ENCODE results near the gene GZMM. TPM values are rescaled to one million over a fixed set of nuclear protein-coding genes. Genes with fewer than 3 reads are reported as not detected.

The GZMM gene
- total and polyA plus RNA-seq, 2 of the 13 experiments (the other 11 are each of a cell fraction or from before 2014, with no cell fraction given) = 0.07 TPM; not detected in 1

GRCh38 chr19:510606-511100 lies 33.2 kb upstream of the GZMM start:
- Histone ChIP-seq H3K9ac (ENCODE audit: insufficient read depth, low read depth, low read length) (no peak overlapping the region), H4K20me1 (ENCODE audit: insufficient read depth, low read length) (no peaks in the 10 kb centered on the region; the same call in 1 of the 2 replicates), H3K9me3 (ENCODE audit: low read length) (no peaks in the 10 kb centered on the region), H3K36me3 (replicated peaks in 1 of 2; ENCODE audit: control insufficient read depth in 1 of 2, insufficient read depth in 2 of 2, low read length in 2 of 2) (no peaks in the 10 kb centered on the region), H3K27me3 (ENCODE audit: control insufficient read depth in 1 of 2, insufficient read depth in 2 of 2, low read length in 2 of 2) (no peaks in the 10 kb centered on the region), H3K4me3 (replicated peaks in 1 of 3; ENCODE audit: insufficient read depth in 1 of 3, low read depth in 2 of 3, low read length in 3 of 3) (no peak overlapping the region; a peak in 1 of 6 replicates), H3K4me2 (ENCODE audit: low read depth, low read length) (peak overlapping the region; percentile 34), H3K79me2 (ENCODE audit: insufficient read depth, low read length) (no peaks in the 10 kb centered on the region), H2AFZ (ENCODE audit: low read length) (no peak overlapping the region), H3K27ac (ENCODE audit: extremely low read length, insufficient read depth, low read length) (peak overlapping the region; percentile 39), H3K4me1 (ENCODE audit: insufficient read depth, low read length) (peaks cover 44% of the 10 kb centered on the region)
- WGBS (ENCODE audit: low lambda C conversion rate) = 16% methylated on average over 21 of the region's 21 CpGs
- intact Hi-C loops (cut with micrococcal nuclease; ENCODE audit: unreplicated experiment) = no loop called here
- ChIA-PET CTCF (ENCODE audit: low intra/inter-chr PET ratio, low total read pairs) (interaction anchor here (1.0 to 1.6 kb wide), 4 partner anchors 15 to 127 kb away, joined by 5 to 16 read pairs (median 7); partner anchors contain the start of gene CDC34), POLR2A (interaction anchor here (0.9 to 1.8 kb wide), 7 partner anchors 10 to 170 kb away, joined by 3 to 32 read pairs (median 6); partner anchors contain the start of gene CDC34)
- in situ Hi-C loops (cut with HindIII; ENCODE audit: extremely low pct_ligation_motif_present, low pct_unique_long_range_greater_than_20kb) = no loop called here
- FAIRE-seq = peak; percentile 65
- peak; percentile 50 for ATAC-seq
- DNase-seq (ENCODE audit: low spot score) = peak; percentile 82
- no TSS peak for BruUV-seq (replicated peaks)
- TF ChIP-seq ZMYM3 (CRISPR knock-in tag; IDR thresholded peaks at IDR 0.05) (peak; percentile 86), MYC (CRISPR knock-in tag; IDR thresholded peaks at IDR 0.05; ENCODE audit: borderline replicate concordance) (peak; percentile 94; the same call in 1 of the 2 replicates), BORCS8-MEF2B (CRISPR knock-in tag; IDR thresholded peaks at IDR 0.05) (peak; percentile 64; the same call in 1 of the 2 replicates), RXRA (CRISPR knock-in tag; IDR thresholded peaks at IDR 0.05) (peak; percentile 88), FOXJ3 (CRISPR knock-in tag; IDR thresholded peaks at IDR 0.05; ENCODE audit: borderline replicate concordance) (no peak), ZNF101 (CRISPR knock-in tag; IDR thresholded peaks at IDR 0.05; ENCODE audit: borderline replicate concordance, low read depth) (no peak), SP1 (IDR thresholded peaks at IDR 0.05) (no peak), SP1 (CRISPR knock-in tag; IDR thresholded peaks at IDR 0.05) (peak; percentile 56), SP4 (CRISPR knock-in tag; IDR thresholded peaks at IDR 0.05) (peak; percentile 73; the same call in 1 of the 2 replicates), TFAP4 (IDR thresholded peaks at IDR 0.05; ENCODE audit: borderline replicate concordance, low read depth) (peak; percentile 99), ZNF761 (CRISPR knock-in tag; conservative IDR thresholded peaks at IDR 0.05) (0 out of 2 replicates have a peak, but pooled peaks have one; percentile 41), ZBTB38 (CRISPR knock-in tag; IDR thresholded peaks at IDR 0.05) (peak; percentile 72; the same call in 1 of the 2 replicates), GABPB1 (CRISPR knock-in tag; IDR thresholded peaks at IDR 0.05) (peak; percentile 68), ZNF556 (CRISPR knock-in tag; IDR thresholded peaks at IDR 0.05; ENCODE audit: borderline replicate concordance) (peak; percentile 56; the same call in 1 of the 2 replicates), LCORL (IDR thresholded peaks at IDR 0.05) (no peak), LCORL (CRISPR knock-in tag; IDR thresholded peaks at IDR 0.05) (peak; percentile 82; the same call in 1 of the 2 replicates)
- TF ChIP-seq, protein P1, sequence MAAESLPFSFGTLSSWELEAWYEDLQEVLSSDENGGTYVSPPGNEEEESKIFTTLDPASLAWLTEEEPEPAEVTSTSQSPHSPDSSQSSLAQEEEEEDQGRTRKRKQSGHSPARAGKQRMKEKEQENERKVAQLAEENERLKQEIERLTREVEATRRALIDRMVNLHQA (CRISPR knock-in tag; IDR thresholded peaks at IDR 0.05) = no peak
- TF ChIP-seq, protein P2, sequence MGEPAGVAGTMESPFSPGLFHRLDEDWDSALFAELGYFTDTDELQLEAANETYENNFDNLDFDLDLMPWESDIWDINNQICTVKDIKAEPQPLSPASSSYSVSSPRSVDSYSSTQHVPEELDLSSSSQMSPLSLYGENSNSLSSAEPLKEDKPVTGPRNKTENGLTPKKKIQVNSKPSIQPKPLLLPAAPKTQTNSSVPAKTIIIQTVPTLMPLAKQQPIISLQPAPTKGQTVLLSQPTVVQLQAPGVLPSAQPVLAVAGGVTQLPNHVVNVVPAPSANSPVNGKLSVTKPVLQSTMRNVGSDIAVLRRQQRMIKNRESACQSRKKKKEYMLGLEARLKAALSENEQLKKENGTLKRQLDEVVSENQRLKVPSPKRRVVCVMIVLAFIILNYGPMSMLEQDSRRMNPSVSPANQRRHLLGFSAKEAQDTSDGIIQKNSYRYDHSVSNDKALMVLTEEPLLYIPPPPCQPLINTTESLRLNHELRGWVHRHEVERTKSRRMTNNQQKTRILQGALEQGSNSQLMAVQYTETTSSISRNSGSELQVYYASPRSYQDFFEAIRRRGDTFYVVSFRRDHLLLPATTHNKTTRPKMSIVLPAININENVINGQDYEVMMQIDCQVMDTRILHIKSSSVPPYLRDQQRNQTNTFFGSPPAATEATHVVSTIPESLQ (CRISPR knock-in tag; conservative IDR thresholded peaks at IDR 0.05) = no peak
- TF ChIP-seq, protein P3, sequence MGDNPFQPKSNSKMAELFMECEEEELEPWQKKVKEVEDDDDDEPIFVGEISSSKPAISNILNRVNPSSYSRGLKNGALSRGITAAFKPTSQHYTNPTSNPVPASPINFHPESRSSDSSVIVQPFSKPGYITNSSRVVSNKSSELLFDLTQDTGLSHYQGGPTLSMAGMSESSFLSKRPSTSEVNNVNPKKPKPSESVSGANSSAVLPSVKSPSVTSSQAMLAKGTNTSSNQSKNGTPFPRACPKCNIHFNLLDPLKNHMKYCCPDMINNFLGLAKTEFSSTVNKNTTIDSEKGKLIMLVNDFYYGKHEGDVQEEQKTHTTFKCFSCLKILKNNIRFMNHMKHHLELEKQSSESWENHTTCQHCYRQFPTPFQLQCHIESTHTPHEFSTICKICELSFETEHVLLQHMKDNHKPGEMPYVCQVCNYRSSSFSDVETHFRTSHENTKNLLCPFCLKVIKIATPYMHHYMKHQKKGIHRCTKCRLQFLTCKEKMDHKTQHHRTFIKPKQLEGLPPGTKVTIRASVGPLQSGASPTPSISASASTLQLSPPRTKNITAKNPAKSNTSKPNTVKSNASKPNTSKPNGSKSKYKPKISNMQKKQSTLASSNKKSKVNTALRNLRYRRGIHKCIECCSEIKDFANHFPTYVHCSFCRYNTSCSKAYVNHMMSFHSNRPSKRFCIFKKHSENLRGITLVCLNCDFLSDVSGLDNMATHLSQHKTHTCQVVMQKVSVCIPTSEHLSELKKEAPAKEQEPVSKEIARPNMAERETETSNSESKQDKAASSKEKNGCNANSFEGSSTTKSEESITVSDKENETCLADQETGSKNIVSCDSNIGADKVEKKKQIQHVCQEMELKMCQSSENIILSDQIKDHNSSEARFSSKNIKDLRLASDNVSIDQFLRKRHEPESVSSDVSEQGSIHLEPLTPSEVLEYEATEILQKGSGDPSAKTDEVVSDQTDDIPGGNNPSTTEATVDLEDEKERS (CRISPR knock-in tag; IDR thresholded peaks at IDR 0.05) = 0 out of 2 replicates have a peak, but pooled peaks have one; percentile 36

All from HepG2 (cell line).